Measurements from ENCODE around the gene POU6F2.

- no peak for TF ChIP-seq POLR2A (IDR thresholded peaks at IDR 0.05)
- TF ChIP-seq CTCF (IDR thresholded peaks at IDR 0.05) = no peak
These were observed 175.9 kb downstream of the POU6F2 start for GRCh38 chr7:39153647-39154046.

All from right lobe of liver (tissue), 4 donors.